ENCODE measurements around the gene ZBTB21. TPM values are rescaled to one million over a fixed set of nuclear protein-coding genes. Genes with fewer than 3 reads are reported as not detected.

Gene ZBTB21
- total RNA-seq, 3 donors from 2014 or later, result 15.2 to 18.1 (median 16.1) TPM

DNA sequence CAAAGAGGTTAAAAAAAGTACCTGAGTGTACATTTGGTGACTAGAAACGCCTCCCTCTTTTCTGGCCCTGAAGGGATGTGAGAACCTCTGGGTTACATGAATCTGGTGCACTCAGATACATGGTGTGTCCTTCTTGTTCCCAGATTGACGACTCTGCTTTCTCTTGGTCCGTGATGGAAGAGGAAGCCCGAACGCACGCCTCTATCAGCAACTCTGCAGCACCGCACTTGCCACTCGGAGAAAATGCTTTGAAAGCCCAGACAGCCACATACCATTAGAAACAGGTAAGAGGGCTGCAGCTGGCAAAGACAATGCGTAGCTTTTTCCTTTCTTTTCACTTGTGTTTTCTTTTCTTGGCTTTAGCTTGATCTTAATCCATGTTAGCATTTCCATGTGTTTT, 21.1 kb upstream of the ZBTB21 start:
- H3K9me3 ChIP-seq, result no peaks in the 10 kb centered on the region
- TF ChIP-seq POLR2A (IDR thresholded peaks at IDR 0.05) (no peak), POLR2AphosphoS5 (IDR thresholded peaks at IDR 0.05) (no peak)
- TF ChIP-seq, protein P1, sequence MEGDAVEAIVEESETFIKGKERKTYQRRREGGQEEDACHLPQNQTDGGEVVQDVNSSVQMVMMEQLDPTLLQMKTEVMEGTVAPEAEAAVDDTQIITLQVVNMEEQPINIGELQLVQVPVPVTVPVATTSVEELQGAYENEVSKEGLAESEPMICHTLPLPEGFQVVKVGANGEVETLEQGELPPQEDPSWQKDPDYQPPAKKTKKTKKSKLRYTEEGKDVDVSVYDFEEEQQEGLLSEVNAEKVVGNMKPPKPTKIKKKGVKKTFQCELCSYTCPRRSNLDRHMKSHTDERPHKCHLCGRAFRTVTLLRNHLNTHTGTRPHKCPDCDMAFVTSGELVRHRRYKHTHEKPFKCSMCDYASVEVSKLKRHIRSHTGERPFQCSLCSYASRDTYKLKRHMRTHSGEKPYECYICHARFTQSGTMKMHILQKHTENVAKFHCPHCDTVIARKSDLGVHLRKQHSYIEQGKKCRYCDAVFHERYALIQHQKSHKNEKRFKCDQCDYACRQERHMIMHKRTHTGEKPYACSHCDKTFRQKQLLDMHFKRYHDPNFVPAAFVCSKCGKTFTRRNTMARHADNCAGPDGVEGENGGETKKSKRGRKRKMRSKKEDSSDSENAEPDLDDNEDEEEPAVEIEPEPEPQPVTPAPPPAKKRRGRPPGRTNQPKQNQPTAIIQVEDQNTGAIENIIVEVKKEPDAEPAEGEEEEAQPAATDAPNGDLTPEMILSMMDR (IDR thresholded peaks at IDR 0.05), result no peak
- no peak overlapping the region for H3K4me3 ChIP-seq
- intact Hi-C loops (cut with DNase I; ENCODE audit: low total_unique reads), result no loop called here
- H3K27ac ChIP-seq, result peak overlapping the region in 1 of 2 donors; percentile 66
- peaks cover 0 to 3% of the 10 kb centered on the region in 2 donors for H3K4me1 ChIP-seq
- no peaks in the 10 kb centered on the region for H3K36me3 ChIP-seq
- no peaks in the 10 kb centered on the region for H3K27me3 ChIP-seq
- peak in 1 of 2 donors; percentile 10 for DNase-seq (ENCODE audit: low spot score in 2 of 2)

DNA sequence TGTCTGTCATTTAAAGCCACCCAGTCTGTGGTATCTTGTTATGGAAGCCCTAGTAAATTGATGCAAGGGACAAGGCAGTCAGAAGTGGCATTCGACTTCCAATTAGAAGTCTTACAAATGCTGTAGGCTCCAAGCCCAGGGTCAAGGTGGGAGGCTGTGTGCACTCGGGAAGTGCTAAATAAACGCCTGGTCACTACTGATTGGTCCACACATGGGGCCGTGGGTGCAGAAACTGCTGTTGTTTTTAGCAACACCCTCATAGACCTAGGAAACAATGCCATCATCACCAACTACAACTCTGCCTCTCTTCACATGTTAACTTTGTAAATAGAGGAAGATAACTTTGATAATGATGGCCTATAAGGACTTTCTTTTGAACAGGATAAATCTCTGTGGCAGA, 20.2 kb upstream of the ZBTB21 start:
- TF ChIP-seq, protein P1 (IDR thresholded peaks at IDR 0.05), result no peak
- TF ChIP-seq POLR2AphosphoS5 (IDR thresholded peaks at IDR 0.05) (no peak), POLR2A (IDR thresholded peaks at IDR 0.05) (no peak)
- H3K27ac ChIP-seq, result no peak overlapping the region
- no peaks in the 10 kb centered on the region for H3K27me3 ChIP-seq
- H3K9me3 ChIP-seq, result no peaks in the 10 kb centered on the region
- H3K36me3 ChIP-seq, result no peaks in the 10 kb centered on the region
- H3K4me1 ChIP-seq, result peaks cover 0 to 3% of the 10 kb centered on the region in 2 donors
- intact Hi-C loops (cut with DNase I; ENCODE audit: low total_unique reads), result no loop called here
- no peak overlapping the region for H3K4me3 ChIP-seq
- no peak for DNase-seq (ENCODE audit: low spot score in 2 of 2)

DNA sequence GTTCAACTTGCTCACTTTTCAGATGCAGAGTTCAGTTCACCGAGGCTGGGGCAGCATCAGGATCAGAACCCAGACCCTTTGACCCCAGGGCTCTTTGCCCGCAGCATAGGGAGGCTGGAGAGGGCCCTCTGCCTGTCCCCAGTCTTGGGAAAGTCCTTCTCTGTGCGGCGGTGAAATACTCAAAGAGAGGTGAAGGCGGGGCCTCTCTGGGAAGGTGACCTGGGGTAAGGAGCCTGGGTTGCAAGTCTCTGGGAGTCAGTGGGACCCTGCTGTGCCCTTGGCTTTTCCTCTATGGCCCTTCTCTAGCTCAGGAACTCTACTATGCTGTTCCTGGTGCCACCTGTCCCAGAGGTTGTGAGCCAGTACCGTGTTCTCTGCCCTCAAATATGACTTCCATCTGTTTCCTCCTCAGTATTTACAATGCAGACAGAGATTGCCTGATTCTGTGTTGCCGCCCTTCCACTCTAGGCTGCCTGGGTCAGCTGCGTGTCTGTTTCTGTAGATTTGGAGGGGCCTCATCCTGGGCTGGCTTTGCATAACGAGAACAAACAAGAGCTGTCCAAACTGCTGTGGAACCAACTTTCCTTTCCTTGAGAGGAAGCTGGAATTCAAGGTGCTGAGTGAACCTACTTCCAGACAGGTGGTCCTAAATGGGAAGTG, 18.7 kb upstream of the ZBTB21 start:
- Histone ChIP-seq H3K4me1 (peaks cover 0 to 3% of the 10 kb centered on the region in 2 donors), H3K4me3 (no peak overlapping the region), H3K36me3 (no peaks in the 10 kb centered on the region), H3K27ac (no peak overlapping the region), H3K9me3 (no peaks in the 10 kb centered on the region), H3K27me3 (no peaks in the 10 kb centered on the region)
- intact Hi-C loops (cut with DNase I; ENCODE audit: low total_unique reads), result no loop called here
- TF ChIP-seq POLR2AphosphoS5 (IDR thresholded peaks at IDR 0.05), result no peak
- TF ChIP-seq POLR2A (IDR thresholded peaks at IDR 0.05), result no peak
- TF ChIP-seq, protein P1 (IDR thresholded peaks at IDR 0.05), result no peak
- DNase-seq (ENCODE audit: low spot score in 2 of 2), result peak in 1 of 2 donors; percentile 19

DNA sequence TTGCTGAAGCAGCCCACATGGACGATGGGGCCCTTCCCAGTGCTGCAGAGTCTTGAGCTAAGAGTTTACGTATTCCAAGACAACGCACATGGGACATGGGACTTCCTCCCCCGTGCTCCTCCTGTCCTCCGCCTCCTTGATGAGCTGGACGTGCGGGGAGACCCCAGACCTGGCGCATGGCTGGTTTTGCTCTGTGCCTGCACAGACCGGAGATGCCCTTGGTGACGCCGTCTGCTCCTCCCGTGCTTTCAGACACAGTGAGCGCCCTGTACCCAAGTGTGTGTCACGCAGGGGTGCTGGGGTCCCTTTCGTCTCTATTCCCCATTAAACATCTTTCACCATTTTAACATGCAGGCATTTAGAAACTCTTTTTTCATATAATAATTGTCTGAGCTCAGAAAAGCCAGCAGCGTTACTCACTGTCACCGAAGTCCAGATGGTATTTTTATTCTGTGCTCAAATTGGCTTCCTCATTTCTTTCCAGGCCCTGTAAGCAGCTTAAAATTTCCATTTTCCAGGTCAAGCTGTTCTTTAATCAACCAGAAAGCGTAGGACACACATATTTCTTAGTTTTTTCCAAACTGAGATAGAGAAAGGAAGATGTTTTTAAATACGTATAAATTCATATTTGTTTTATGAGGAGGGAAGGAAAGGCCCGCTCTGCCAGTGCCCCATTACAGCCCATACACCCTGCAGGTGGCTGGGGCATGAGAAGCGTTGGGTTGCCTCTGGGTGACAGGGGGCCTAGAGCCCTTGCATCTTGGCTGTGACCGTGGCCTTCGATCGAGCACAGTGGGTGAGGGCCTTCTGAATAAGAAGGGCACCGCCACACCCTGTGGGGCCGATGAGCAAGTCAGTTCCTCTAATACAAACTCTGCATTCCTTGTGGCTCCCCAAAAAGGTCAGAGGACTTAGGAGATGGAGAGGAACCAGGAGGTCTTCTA, 17.9 kb upstream of the ZBTB21 start:
- TF ChIP-seq POLR2A (IDR thresholded peaks at IDR 0.05) (no peak), POLR2AphosphoS5 (IDR thresholded peaks at IDR 0.05) (no peak)
- TF ChIP-seq, protein P1 (IDR thresholded peaks at IDR 0.05), result no peak

More for the DNA sequence above, 17.9 kb upstream of the ZBTB21 start:
- intact Hi-C loops (cut with DNase I; ENCODE audit: low total_unique reads), result loop anchor here (1.0 kb wide), 1 partner anchor 18 kb away; the partner anchor contains the start of gene ZBTB21
- H3K27ac ChIP-seq, result no peak overlapping the region
- H3K9me3 ChIP-seq, result no peaks in the 10 kb centered on the region
- H3K4me1 ChIP-seq, result peaks cover 0 to 3% of the 10 kb centered on the region in 2 donors
- H3K36me3 ChIP-seq, result no peaks in the 10 kb centered on the region
- no peak overlapping the region for H3K4me3 ChIP-seq
- no peak for DNase-seq (ENCODE audit: low spot score in 2 of 2)
- H3K27me3 ChIP-seq, result no peaks in the 10 kb centered on the region
